ENCODE data around the gene CIDEB. TPM values are rescaled to one million over a fixed set of nuclear protein-coding genes. Genes with fewer than 3 reads are reported as not detected.

The CIDEB gene, protein sequence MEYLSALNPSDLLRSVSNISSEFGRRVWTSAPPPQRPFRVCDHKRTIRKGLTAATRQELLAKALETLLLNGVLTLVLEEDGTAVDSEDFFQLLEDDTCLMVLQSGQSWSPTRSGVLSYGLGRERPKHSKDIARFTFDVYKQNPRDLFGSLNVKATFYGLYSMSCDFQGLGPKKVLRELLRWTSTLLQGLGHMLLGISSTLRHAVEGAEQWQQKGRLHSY
- total RNA-seq (2021; ENCODE audit: unreplicated experiment) (0.18 TPM), Bru-seq, nascent RNA (percentile 17 among the genes with signal in this experiment), BruChase-seq, experiment 1, labeled RNA remaining after a 2-hour chase (not detected), BruChase-seq, experiment 2, labeled RNA remaining after a 6-hour chase (not detected)
- 2.0 TPM for polyA plus RNA-seq (2012; ENCODE audit: insufficient read length)
- long read RNA-seq: 0 reads

DNA sequence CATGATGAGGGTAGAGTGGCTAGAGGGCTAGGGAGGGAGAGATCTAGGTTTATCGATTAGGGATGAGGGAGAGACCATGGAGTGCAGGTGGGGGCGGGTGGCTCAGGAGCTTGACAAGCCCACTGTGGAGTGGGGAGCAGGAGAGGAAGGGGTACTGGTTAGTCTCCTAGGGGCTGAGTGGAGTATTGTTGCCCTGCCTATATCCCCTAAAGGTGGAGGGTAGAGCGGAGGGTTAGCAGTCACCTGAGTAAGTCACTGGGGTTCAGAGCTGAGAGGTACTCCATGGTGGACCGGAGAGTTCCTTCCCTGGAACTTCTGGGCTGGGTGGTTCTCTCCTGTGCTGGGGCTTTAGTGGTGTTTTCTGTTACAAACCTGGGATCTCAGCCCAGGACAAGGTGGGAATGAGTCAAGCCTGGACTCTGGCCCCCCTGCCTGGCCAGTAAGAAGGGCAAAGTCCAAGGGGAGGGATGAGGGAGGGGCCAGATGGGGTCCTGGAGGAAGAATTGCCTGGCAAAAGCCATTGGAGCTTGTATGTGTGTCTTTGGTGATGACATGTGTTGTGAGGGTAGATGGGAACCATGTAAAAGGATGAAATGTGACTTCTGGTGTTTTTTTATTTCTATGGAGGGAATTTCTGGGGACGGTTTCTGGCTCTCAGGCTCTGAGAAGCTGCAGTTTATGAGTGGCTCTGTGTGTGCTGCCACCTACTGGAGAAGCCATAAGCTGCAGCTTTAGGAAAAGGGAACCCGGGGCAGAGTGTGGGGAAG is at the start of gene CIDEB:
Gene CIDEB (minus strand): TSS at position 403 of the 767 bp plus-strand sequence. CDS start 119 bp downstream, at position 284.
- ChIA-PET CTCF (interaction anchor here (0.5 to 1.0 kb wide), 5 partner anchors 19 to 239 kb away, joined by 3 to 5 read pairs (median 3); partner anchors contain the start of gene RABGGTA), POLR2A (no interaction called here)
- no peak within 1 kb of the TSS for H3K4me3 ChIP-seq (ENCODE audit: low read depth in 2 of 2, low read length in 2 of 2)
- H3K9me3 ChIP-seq (ENCODE audit: control insufficient read depth, insufficient read depth, low read depth, low read length): no peaks in the 10 kb centered on the region
- no peaks in the 10 kb centered on the region for H3K4me1 ChIP-seq (ENCODE audit: control insufficient read depth, insufficient read depth, low read length)
- in situ Hi-C loops (cut with HindIII; ENCODE audit: low pct_unique_long_range_greater_than_20kb, low sequenced_read_pairs): no loop called here
- DNase-seq (ENCODE audit: low read depth, low spot score) (peak; percentile 33), ATAC-seq (peak; percentile 93)
- no peak within 1 kb of the TSS for H3K27ac ChIP-seq (ENCODE audit: low read length)
- no TSS peak for BruUV-seq (replicated peaks)
- peak; percentile 94 for TF ChIP-seq CTCF (IDR thresholded peaks at IDR 0.05)
- TF ChIP-seq POLR2AphosphoS5 (IDR thresholded peaks at IDR 0.05; ENCODE audit: low read depth, low read length): no peak
- intact Hi-C loops (cut with micrococcal nuclease; ENCODE audit: unreplicated experiment): no loop called here
- H3K27me3 ChIP-seq (ENCODE audit: control insufficient read depth, insufficient read depth, low read length): no peaks in the 10 kb centered on the region
- H3K36me3 ChIP-seq (ENCODE audit: control insufficient read depth, insufficient read depth, low read length): peaks cover under 1% of the 10 kb centered on the region; the same call in 1 of the 2 replicates

DNA sequence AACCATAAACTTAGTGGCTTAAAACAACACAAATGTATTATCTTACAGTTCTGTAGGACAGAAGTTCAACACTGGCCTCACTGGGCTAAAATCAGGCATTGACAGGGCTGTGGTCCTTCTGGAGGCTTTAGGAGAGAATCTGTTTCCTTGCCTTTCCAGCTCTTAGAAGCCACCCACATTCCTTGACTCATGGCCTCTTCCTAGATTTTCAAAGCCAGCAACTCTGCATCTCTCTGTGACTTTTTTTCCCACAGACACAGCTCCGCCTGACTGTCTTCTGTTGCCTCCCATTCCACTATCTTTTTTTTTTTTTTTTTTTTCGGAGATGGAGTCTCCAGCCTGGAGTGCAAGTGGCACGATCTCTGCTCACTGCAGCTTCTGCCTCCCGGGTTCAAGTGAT is 48.4 kb upstream of the CIDEB start:
- no TSS peak for BruUV-seq (replicated peaks)
- Histone ChIP-seq H3K27ac (ENCODE audit: low read length) (no peak overlapping the region), H3K36me3 (ENCODE audit: control insufficient read depth, insufficient read depth, low read length) (no peaks in the 10 kb centered on the region), H3K27me3 (ENCODE audit: control insufficient read depth, insufficient read depth, low read length) (no peaks in the 10 kb centered on the region), H3K4me3 (ENCODE audit: low read depth in 2 of 2, low read length in 2 of 2) (no peak overlapping the region), H3K4me1 (ENCODE audit: control insufficient read depth, insufficient read depth, low read length) (no peaks in the 10 kb centered on the region), H3K9me3 (ENCODE audit: control insufficient read depth, insufficient read depth, low read depth, low read length) (no peaks in the 10 kb centered on the region)
- in situ Hi-C loops (cut with HindIII; ENCODE audit: low pct_unique_long_range_greater_than_20kb, low sequenced_read_pairs) (no loop called here), intact Hi-C loops (cut with micrococcal nuclease; ENCODE audit: unreplicated experiment) (no loop called here)
- CTCF ChIA-PET: no interaction called here
- TF ChIP-seq CTCF (IDR thresholded peaks at IDR 0.05): no peak
- no peak for TF ChIP-seq SIN3A (IDR thresholded peaks at IDR 0.05; ENCODE audit: borderline replicate concordance, insufficient read depth, low read depth, low read length)
- no peak for TF ChIP-seq POLR2AphosphoS5 (IDR thresholded peaks at IDR 0.05; ENCODE audit: low read depth, low read length)
- no peak for TF ChIP-seq REST (IDR thresholded peaks at IDR 0.05; ENCODE audit: insufficient read depth in 1 of 2, low read depth in 2 of 2, low read length in 1 of 2)
- TF ChIP-seq TCF7L2 (IDR thresholded peaks at IDR 0.05; ENCODE audit: low read depth, low read length): no peak
- DNase-seq (ENCODE audit: low read depth, low spot score): no peak
- POLR2A ChIA-PET: no interaction called here
- no peak for ATAC-seq
